ENCODE measurements around the gene FBXL17.

The FBXL17 gene

DNA sequence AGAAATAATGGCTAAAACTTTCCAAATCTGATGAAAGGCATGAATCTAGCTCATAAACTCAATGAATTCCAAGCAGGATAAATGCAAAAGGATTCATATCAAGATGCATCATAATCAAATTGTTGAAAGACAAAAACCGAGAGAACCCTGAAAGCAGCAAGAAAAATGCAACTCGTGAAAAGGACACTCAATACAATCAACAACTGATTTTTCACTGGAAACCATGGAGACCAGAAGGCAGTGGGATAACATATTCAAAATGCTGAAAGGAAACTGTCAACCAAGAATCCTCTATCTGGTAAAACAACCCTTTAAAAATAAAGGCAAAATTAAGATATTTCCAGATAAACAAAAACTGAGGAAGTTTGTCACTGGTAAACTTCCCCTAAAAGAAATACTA is 9.5 kb downstream of the FBXL17 start:
- no peak for DNase-seq

DNA sequence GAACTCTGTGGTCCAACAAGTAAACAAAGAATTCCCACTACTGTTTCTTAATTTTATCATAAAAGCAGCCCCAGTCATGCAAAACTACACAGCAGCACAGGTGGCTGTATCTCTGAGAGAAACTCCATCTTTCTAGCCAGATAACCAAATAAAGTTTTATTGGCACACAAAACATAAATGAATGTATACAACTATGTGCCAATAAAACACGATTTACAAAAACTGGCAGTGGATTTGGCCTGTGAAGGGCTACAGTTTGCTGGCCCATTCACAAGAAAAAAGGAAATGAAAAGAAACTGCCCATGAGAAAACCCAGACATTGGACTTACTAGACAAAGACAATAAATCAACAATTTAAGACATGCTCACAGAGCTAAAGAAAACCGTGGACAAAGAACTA is 10.6 kb downstream of the FBXL17 start:
- no peak for DNase-seq

DNA sequence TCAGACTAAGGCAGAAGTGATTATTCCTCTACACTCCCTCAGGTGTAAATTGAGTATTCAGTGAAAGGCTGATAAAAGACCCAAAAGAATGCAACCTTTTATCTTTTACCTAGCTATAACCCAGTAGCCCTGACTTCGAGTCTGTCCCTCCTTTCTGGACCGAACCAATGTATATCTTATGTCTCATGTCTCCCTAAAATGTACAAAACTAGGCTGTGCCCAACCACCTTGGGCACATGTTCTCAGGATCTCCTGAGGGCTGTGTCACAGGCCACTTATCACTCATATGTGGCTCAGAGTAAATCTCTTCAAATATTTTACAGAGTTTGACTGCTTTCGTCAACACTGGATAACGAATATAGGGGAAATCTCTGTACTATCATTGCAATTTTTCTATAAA is 12.7 kb downstream of the FBXL17 start:
- DNase-seq: no peak

DNA sequence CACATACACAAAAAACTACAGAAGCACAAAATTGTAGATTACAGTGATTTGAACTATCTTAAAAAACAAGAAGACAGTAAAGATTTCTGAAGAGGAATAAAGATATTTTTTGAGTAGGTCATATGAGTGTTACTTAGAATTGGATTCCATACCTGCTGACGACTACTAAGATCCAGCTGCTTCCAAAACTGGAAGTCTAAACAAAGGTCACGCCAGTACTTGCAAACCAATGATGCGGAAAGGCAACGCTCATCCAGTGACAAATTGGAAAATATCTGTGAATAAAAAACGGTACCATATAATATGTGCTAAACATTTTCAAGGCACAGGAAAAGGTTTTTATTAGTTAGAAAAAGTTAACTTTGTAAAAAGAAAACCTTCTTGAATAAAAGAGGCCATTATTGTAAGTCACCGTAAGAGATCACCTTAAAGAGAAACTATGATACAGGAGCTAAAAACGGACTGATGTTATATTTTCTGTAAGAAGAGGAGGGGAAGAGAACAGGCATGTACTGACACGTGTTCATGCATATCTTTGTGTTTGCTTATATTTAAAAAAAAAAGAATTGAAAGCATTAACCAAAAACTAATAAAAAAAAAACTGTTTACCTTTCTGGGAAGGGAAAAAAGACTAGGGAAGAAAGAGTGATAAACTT is 14.1 kb downstream of the FBXL17 start:
- DNase-seq: no peak

DNA sequence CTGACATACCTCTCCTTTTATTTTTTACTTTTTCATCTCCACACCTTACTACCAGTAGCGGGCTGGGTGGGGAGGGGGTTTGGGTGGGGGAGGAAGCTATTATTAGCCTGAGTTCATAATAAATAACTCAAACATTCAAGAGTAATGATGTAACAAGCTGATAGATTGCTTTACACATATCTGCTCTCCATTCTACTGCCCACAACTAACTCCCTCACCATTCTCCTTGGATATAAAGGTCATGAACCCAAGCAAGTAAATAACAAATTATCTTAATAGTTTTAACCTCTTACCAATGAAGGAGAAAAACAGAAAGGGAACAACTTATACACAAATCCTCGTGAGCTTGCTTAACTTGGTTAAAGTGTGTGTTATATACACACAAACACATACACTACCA is 15.4 kb downstream of the FBXL17 start:
- DNase-seq: no peak

DNA sequence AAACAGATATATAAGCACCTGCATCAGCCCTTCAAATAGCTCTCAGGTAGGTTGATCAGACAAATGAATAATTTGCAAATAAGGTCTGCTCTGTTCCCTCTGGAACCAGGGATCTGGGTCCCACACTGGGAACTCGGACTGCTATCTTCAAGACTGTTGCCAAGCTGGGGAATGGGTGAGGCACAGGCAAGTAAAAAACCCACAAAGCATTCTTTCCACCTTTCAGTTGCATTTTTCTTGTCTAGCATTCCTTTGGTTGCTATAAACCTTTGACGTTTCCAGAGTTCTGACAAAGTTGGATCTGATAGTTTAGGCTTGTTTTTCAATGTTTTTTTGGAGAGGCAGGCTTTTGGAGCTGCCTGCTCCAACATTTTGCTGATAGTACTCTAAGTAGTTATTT is 20.1 kb downstream of the FBXL17 start:
- no peak for DNase-seq

DNA sequence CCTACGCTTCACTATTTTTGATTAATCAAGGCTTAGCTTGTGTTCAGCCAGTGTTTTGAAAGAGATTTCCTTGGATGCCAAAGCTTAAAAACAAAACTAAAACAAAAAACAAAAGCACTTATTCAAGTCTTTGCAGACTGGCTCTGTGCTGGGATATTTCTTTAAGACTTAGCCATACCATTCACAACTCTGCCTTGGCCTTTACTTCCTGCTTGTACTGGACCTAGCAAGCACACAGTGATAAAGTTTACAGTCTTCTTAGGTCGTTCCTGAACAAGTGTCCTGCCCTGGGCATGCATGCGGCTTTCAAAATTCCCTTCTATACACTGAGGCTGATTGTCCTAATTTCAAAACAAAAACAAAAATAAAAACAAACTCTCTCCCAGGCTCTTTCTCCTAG is 20.7 kb downstream of the FBXL17 start:
- DNase-seq: no peak

DNA sequence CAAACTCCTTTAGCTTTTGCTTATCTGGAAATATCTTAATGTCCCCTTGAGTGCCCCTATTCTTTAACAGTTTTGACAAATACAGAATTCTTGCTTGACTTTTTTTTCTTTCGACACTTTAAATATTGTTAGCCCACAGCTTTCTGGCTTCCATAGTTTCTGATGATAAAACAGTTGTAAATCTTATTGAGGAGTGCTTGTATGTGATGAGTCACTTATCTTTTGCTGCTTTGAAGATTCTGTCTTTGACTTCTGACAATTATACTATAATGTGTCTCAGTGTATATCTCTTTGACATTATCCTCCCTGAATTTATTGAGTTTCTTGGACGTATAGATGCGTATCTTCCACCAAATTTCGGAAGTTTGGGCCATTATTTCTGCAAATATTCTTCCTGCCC is 21.6 kb downstream of the FBXL17 start:
- no peak for DNase-seq

DNA sequence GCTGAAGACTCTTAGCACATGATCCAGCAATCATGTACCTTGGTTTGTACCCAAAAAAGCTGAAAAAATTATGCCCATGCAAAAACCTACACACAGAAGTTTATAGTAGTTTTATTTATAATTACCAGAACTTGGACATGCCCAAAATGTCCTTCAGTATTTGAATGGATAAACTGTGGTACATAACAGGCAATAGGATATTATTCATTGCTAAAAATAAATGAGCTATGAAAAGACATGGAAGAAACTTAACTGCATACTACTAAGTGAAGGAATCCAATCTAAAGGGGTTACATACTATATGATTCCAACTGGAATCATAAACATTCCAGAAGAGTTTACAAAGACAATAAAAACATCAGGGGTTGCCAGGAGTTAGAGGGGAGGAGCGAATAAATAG is 25.6 kb downstream of the FBXL17 start:
- no peak for DNase-seq

DNA sequence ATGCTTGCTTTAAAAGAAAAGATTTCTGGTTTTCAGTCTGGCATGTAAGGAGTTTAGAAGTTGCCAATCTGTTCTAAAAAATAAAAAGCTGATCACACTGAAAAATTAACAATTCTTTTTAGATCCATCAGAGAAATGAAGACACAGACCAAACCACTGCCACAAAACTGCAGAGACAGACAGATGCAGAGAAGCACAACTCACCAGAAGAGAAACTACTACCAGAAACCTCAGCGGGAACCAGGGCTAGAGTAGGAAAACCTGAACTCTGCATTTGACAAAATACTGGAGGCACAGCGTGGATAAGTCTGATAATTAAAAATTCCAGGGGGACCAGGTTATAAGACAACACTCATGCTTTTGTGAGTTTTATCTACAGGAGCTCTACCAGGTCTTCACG is 28.8 kb downstream of the FBXL17 start:
- DNase-seq: no peak

DNA sequence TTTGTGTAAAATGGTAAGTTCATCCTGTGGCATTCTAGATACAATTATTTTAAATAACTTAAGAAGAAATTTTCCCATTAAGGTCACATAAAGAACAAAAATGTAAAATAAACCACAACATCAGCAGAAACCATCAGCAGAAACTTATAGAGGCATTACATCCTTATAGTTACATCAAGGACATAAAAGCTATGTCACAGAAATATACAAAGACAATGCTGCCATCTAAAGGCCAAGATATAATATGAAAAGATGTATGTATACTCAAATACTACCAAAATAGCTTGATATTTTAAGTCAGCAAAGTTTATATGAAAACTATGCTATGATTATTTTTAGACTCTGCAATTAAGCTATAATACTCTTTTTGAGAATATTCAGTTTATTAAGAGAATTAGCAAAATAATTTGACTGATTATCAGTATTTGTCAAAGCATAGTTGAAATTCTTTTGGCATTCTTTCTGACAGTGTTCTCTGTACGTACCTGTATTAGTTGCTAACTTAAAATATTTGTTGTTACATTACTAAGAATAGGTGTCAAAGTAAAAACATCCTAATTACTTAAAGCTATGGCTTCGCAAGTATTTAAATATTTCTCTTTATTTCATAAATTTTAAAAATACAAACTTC is 36.2 kb downstream of the FBXL17 start:
- DNase-seq: peak; percentile 34

DNA sequence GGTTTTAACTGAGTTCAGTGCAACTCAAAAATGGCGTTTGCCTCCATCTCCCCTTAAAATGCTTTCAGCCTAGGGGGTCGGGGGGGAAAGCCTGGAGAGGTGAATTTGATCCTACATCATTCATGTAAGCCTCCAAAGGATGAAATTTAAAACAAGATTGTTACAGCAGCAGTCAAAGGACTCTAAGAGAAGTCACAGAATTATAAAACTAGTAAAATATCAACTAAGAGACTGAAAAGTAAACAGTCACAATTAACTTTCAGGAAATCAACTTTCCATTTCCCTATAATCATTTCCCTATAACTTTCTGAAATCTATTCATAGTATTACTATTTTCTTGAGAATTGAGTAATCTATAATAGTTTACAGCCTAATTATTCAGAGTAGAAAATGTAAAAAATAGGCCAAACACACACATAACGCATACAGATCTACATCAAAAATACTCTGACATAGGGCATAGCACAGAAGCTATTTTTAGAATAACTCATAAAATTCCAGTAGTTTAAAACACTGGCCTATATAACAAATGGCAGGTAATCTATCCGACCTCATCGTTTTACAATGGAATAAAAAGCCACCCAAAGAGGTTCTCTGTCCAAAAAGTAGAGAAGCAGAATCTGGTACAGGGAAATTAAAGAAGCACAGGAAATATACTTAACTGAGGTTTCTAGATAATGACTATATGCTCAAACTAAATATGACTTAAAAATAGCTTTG is 37.6 kb downstream of the FBXL17 start:
- no peak for DNase-seq

DNA sequence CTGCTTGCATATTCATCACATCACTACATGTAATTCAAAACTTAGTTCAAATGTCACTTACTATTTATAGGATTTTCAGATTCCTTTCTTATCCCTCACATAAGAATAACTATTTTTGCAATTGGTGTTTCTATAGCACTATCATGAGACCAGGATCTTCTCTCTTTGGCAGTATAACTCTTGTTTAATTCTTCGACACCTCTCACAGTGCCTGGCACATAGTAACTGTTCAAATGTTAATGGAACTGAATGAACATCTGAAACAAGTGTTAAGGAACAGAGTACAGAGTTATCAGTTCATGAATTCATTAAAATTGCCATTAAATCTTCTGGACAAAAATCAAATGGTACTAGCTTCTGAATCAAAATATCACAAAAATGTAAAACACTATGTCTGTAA is 40.0 kb downstream of the FBXL17 start:
- no peak for DNase-seq

DNA sequence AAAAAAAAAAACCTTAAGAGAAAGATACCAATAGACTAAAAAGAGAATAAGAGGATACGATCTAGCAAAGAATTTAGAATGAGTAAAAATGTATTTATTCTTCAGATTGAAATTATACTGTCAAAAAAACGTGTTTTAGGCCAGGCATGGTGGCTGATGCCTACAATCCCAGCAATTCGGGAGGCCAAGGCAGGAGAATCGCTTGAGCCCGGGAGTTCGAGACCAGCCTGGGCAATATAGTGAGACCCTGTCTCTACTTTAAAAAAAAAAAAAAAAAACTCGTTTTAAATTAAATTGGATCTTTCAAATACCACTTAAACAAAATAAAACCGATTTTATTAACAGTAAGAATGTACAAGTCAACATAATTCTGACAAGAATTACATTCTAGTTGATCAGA is 41.8 kb downstream of the FBXL17 start:
- no peak for DNase-seq

DNA sequence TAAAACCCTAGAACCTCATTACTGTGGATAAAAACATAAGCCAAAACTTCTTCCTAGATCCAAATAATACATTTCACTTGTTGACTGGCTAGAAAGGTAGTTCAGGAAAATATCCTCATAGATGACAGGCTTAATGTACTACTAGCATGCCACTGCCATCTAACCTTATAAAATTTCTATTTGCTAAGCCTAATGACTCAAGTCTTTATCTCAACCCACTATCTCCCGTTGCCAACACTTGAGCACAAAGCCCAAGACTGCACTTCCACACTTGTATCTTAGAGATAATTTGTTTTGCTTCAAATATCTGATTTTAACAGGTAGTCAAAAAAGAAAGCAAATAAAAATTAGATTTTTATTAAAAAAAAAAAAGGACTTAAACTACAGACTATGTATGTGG is 42.7 kb downstream of the FBXL17 start:
- DNase-seq: no peak

DNA sequence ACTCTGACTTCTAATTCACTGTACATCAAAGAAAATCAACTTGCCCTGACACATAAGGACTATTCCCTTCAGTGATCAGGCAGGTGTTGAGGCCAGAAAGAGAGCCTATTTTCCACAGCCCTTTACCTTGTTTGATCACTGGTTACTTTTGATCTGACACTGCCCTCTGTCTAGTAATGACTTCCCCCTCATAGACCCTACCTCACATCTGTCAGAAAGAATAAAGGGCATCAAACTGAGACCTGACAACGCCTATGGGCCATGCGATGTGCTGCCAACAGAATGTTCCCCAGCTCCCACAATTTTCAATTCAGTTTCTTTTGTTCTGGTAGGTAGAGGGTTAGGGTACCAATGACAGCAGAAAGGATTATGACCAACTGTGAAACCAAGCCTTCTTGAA is 47.7 kb downstream of the FBXL17 start:
- no peak for DNase-seq

DNA sequence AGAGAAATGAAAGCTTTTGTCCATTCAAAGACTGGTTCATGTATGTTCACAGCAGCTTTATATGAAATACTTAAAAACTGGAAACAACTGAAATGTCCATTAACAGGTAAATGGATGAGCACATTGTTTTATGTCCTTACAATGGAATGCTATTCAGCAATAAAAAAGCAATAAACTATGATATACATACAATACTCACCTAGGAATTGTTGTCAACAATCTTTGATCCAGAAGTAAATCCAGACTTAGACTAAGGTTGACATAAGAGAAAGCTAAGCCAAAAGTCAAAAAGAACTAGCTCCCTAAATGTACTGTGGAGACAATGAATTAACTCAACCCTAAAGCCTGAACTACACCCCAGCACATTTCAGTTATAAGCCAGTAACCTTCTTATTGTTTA is 54.9 kb downstream of the FBXL17 start:
- DNase-seq: no peak

DNA sequence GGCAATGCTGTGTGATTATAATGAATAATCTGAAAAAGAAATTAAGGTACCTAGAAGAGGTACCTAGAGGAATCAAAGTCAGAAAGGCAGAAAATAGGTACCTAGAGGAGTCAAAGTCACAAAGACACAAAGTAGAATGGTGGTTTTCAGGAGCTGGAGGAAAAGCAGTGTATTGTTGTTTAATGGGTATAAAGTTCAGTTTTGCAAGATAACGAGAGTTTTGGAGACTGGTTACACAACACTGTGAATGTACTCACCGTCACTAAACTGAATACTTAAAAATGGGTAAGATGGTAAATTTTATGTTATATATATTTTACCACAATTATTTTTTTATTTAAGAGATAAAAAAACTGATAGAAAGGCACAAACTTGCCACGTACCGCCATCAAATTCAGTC is 57.0 kb downstream of the FBXL17 start:
- DNase-seq: no peak

DNA sequence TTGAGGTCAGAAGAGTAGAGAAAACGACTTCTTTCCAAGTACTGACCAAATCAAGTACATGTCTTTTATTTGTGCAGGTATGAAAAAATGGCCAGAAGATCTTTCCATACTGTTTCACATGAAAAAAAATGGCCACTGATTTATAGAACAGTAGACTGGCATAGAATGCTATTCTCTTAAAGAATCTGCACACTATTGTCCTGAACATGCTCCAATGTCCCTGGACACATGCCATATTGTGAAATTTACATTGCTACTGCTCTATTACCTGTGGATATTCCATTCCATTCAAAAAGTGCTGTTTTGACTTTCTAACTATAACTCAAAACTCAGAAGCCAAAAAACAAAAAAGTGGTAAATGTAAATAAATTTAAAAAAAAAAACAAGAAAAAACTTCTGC is 60.6 kb downstream of the FBXL17 start:
- DNase-seq: no peak

DNA sequence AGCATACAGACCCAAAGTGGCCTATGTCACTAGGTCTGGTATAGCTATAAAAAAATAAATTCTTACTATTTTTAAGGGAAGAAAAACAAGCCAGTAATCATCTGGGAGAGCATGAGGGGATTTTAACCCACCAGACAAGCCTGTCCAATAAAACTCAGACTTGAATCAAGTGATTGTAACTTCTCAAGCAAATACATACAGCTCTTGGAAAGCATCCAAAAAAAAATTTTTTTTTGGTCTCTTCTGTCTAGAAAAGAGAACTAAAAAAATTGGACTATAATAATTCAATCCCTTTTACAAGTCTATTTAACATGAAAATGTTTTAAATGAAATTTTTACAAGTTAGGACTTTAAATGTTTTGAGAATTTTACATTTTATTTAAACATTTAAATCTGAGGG is 61.7 kb downstream of the FBXL17 start:
- DNase-seq: no peak

DNA sequence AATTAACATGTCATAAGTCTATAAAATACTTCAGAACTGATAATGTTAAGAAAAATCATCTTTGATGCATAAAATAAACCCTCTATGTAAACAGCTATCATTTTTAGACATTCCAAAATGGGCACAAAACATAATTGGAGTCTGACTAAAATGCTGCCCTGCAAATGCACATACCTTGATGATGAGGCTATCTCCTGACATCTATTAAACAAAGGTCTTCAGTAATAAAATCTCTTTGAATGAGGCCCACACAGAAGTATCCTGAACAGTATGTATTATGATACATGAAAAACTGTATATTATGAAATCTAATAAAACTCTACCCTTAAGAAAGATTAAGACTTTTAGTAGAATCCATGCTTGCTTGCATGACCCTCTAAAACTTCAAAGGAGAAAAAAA is 66.1 kb downstream of the FBXL17 start:
- DNase-seq: no peak

DNA sequence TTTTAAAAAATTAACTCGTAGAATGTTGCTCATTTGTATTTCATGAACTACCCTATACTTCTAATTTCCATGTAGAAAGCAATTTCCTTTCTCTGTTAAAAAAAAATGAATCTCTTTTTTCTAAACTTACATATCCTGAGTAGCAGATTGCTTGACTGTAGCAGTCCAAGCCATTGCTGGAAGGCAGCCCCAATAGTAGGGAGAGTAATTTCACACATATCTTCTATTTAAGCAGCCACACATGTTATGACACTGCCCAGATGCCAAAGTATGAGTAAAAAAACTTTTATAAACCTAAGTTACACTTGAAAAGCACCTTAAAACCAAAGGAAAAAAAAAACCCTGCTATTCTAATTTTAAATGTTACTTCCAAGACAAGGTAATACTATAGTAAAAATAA is 69.6 kb downstream of the FBXL17 start:
- no peak for DNase-seq

DNA sequence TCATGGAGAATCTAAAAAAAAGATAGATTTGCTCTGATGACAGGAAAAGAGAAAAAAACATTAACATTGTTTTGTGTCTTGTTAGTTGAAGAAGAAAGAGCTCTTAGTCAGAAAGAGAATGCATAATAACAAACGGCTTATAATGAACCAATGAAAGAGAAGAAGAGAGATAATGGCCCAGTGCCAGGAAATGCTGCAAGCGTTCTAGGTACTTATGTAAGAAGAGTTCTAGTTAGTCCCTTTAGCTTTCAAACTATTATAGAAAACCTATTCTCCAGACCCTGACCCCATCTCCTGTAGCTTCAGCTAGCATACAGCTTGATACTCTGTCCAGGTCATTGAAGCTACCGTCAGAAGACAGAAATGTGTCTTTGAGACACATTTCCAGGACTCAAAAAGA is 70.2 kb downstream of the FBXL17 start:
- peak; percentile 2 for DNase-seq

DNA sequence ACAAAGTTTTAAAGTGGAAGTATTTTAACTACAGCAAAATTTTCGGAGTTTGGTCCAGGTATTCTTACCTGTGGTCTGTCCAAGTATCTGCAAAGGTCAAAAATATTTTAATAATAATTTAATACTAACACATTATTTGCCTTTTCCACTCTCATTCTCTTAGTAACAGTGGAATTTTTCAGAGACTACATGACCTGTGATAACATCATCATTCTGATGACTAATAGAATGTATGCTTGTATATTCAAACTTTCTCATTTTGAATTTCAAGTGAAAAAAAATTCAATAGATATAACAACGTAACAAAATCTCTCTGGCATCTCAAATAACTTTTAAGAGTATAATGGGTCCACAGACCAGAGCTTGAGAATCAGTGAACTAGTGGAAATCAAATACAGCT is 78.3 kb downstream of the FBXL17 start:
- DNase-seq: no peak

DNA sequence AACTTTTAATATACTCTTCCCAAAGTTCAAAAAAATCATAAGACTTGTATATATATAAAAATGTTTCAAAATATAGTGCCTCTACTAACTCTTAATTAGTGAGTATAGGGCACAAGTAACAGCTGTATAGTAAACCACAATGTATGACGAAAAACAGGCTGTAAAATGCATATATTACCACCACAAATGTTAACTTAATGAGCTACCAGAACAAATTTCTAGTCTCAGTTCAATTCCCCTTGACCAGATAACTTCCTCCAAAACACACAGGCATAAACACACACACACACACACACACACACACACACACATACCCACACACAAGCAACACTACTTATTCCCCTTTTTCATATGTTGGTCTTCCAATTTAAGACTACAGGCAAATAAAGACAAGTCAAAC is 78.8 kb downstream of the FBXL17 start:
- no peak for DNase-seq

Data from activated CD4-positive, alpha-beta T cell treated with anti-CD3 and anti-CD28 coated beads, Interleukin-2, Interleukin-6, amounts not matched to agents 100 ng/mL and 50 ng/mL, durations not matched to agents 16 hours and 8 hours (primary cell).